Skin epidermis (tissue), 12 donors: Measurements from ENCODE around the gene ZNF552.

Experiments
- H3K27ac ChIP-seq, 21 experiments: fragments of 200-600 bp; sonication (generic) in 11 of 21; one replicate each; pipeline ENCODE4 v1.5.0; 2020; ENCODE audit warnings: mild to moderate bottlenecking in 3 of 21, inconsistent platforms in 2 of 21, moderate library complexity in 2 of 21
- H3K4me3 ChIP-seq, 7 experiments: fragments of 200-600 bp; sonication (generic) in 2 of 7; one replicate each; pipeline ENCODE4 v1.5.0; 2020; ENCODE audit warnings: inconsistent platforms in 2 of 7, mild to moderate bottlenecking in 2 of 7, moderate library complexity in 1 of 7

ZNF552 gene

DNA sequence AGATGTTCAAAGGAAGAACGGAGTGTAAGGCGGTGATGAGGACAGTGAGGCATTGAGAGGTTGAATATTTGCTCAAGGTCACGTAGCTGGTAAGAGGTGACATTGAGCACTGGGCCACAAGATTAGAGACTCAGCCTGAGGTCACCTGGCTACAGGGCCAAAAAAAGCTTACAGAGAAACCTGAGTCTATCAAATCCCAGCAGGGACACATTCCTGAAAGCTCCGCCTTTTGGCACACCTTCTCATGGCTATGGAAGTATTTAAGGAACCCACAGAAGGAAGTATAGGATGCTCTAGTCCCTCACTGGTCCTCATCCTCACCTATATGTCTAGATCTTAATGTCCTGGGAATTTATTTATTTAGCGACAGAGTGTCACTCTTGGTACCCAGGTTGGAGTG is 27.8 kb downstream of the ZNF552 start:
- H3K4me3 ChIP-seq, result no peak overlapping the region

DNA sequence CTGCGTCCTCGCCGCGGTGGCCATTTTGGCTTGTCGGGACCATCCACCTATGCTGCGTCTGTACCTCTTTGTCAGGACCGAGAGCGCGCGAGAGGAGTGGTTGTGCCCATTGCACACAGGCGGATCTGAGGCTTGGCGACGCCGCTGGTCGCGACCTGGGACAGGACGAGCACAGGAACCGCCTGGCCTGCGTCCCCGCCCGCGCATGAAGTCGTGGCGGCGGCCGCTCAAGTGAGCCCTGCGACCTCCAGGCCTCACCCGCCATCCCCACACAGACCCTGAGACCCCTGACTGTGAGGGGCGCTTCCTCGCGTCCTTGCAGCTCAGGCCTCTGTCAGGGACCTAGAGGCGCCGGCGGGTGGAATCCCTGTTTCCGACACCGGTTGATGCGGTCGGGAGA is 28.4 kb downstream of the ZNF552 start:
- H3K4me3 ChIP-seq, result no peak overlapping the region
- no peak overlapping the region for H3K27ac ChIP-seq

More for the DNA sequence above, 27.8 kb downstream of the ZNF552 start:
- H3K27ac ChIP-seq, result no peak overlapping the region

DNA sequence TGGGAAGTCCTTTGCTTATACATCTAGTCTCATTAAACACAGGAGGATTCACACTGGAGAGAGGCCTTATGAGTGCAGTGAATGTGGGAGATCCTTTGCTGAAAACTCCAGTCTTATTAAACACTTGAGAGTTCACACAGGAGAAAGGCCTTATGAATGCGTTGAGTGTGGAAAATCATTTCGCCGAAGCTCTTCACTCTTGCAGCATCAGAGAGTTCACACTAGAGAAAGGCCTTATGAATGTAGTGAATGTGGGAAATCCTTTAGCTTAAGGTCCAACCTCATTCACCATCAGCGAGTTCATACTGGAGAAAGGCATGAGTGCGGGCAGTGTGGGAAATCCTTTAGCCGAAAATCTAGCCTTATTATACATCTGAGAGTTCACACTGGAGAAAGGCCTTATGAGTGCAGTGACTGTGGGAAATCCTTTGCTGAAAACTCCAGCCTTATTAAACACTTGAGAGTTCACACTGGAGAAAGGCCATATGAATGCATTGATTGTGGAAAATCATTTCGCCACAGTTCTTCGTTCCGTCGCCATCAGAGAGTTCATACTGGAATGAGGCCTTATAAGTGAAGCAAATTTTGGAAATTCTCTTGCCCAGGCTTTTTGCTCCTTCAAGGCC is 35.4 kb downstream of the ZNF552 start:
- H3K27ac ChIP-seq, result no peak overlapping the region
- no peak overlapping the region for H3K4me3 ChIP-seq

DNA sequence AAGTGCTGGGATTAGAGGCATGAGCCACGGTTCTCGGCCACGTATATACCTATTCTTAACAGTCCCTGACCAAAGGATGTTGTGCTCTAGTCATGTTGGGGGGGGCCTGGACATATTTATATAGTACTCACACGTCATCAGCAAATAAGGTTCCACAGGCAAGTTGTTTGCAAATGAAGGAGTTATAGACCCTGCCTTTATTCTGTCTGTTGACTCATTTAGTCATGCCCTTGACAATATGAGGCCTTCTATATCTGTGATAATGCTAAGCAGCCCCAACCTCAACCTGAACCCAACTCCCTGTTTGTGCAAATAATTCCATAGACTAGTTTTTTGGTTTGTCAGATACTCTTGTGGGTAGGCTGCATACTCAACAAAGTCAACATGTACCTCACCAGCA is 36.4 kb downstream of the ZNF552 start:
- Histone ChIP-seq H3K4me3 (no peak overlapping the region), H3K27ac (no peak overlapping the region)

DNA sequence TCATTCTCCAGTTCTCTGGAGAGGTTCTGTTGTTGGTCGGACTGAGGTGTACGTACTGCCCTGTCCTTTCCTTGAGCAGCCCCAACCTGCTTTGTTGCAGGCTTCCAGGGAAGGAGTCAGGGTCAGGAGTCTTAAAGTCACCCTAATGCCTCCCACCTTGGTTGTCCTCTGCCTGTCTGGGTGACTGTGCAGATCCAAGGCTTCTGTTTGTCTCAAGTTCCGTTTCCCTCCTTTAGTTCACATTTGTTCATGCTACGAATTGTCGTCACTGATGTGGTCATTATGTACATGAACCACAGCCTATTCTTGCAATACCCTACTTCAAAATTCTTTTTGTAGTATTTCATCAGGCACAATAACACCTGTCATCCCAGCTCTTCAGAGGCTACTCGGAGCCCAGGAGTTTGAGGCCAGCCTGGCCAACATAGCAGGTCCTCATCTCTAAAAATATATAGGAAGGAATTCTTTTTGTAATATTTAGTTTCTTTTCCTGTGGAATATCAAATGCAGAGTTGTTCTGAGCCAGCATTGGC is 37.9 kb downstream of the ZNF552 start:
- Histone ChIP-seq H3K4me3 (no peak overlapping the region), H3K27ac (no peak overlapping the region)

- H3K4me3 ChIP-seq, result no peak overlapping the region
- H3K27ac ChIP-seq, result peak overlapping the region in 1 of 21 experiments; percentile 36
These were observed 41.2 kb downstream of the ZNF552 start for GRCh38 chr19:57773488-57773887.

DNA sequence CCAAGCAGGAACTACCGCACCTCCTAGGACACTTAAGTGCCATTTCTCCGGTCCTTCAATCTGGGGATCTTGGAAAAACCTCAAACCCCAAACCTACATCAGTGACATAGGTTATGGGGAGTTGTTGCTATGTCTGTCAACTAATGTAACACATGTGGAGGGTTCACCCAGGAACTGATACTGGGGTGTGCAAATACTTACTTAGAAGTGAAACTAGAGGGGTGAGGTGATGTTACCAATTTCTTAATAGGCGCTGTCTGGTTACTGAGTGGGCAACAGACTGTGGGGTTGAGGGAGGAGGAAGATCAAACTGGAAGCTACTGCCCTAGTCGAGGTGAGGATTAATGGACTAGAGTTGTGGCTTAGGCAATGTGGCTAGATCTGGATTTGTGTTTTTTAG is 43.3 kb downstream of the ZNF552 start:
- no peak overlapping the region for H3K4me3 ChIP-seq

GRCh38 chr19:57769345-57770131 is 45.2 kb downstream of the ZNF552 start, which contains the start of gene ZNF586:
Gene ZNF586 (plus strand): TSS chr19:57769676. CDS start chr19:57769843, 167 bp downstream.
- Histone ChIP-seq H3K4me3 (peak within 1 kb of the TSS; percentile 53 to 100 (median 96)), H3K27ac (peak within 1 kb of the TSS; percentile 55 to 91 (median 85))

More for the DNA sequence above, 43.3 kb downstream of the ZNF552 start:
- H3K27ac ChIP-seq, result no peak overlapping the region

DNA sequence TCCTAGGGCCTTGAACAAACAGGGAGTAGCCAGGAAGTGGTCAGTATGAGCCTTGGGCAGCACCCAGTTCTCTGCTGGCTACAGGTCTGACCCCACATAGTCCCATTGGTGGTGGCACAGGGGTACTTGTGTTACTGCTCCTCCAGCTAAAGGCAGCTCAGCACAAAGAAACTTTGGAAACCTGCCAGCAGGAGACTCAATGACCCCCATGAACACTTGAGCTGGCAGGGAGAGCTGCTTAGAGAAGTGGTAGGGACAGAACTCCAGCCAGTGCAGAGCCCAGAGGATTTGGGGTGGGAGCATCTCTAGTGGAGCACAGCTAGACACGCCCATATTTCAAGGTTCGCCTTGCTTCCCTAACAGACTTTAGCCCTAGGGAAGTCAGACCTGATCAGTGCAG is 55.6 kb downstream of the ZNF552 start:
- Histone ChIP-seq H3K4me3 (no peak overlapping the region), H3K27ac (no peak overlapping the region)

DNA sequence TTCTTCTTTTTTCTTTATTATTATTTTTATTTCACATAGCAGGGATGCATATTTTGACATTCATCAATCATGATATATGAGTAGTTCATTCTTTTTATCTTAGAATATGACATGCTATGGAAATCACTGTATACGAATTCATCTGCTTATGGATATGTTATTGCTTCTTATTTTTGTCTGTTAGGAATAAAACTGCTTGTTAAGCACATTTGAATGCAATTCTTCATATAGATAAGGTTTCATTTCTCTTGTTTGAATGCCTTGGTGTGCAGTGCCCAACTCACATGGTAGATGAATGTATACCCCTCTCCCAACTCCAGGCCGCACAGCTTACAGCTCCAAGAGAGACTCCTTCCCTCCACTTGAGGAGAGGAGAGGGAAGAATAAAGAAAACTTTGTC is 56.8 kb downstream of the ZNF552 start:
- Histone ChIP-seq H3K4me3 (no peak overlapping the region), H3K27ac (no peak overlapping the region)
